ENCODE results near the gene CCDC24. TPM values are rescaled to one million over a fixed set of nuclear protein-coding genes. Genes with fewer than 3 reads are reported as not detected.

CCDC24 gene
- total RNA-seq, 1 donor from 2014 or later: 3.0 TPM

GRCh38 chr1:44021581-44022321 is 30.4 kb downstream of the CCDC24 start:
- Mint-ChIP-seq H3K4me3 (no peak overlapping the region), H3K4me1 (no peaks in the 10 kb centered on the region), H3K36me3 (ENCODE audit: low read depth) (peaks cover 1% of the 10 kb centered on the region), H3K27ac (no peak overlapping the region), H3K27me3 (no peaks in the 10 kb centered on the region), H3K9me3 (no peaks in the 10 kb centered on the region)
- DNase-seq: no peak
- intact Hi-C loops (cut with micrococcal nuclease): no loop called here

- H3K9me3 Mint-ChIP-seq: no peaks in the 10 kb centered on the region
- no peak overlapping the region for H3K27ac Mint-ChIP-seq
- no peak overlapping the region for H3K4me3 Mint-ChIP-seq
- peaks cover 9% of the 10 kb centered on the region for H3K4me1 Mint-ChIP-seq
- no peak for DNase-seq
- H3K27me3 Mint-ChIP-seq: no peaks in the 10 kb centered on the region
- peaks cover 1% of the 10 kb centered on the region for H3K36me3 Mint-ChIP-seq (ENCODE audit: low read depth)
- intact Hi-C loops (cut with micrococcal nuclease): no loop called here
These were observed 32.9 kb downstream of the CCDC24 start for GRCh38 chr1:44024031-44024902.

- H3K27me3 Mint-ChIP-seq: no peaks in the 10 kb centered on the region
- no peaks in the 10 kb centered on the region for H3K9me3 Mint-ChIP-seq
- H3K27ac Mint-ChIP-seq: no peak overlapping the region
- no peak overlapping the region for H3K4me3 Mint-ChIP-seq
- peaks cover 15% of the 10 kb centered on the region for H3K4me1 Mint-ChIP-seq
- H3K36me3 Mint-ChIP-seq (ENCODE audit: low read depth): peaks cover 1% of the 10 kb centered on the region
- DNase-seq: no peak
- intact Hi-C loops (cut with micrococcal nuclease): no loop called here
These were observed 33.6 kb downstream of the CCDC24 start for GRCh38 chr1:44024903-44025525.

- peaks cover 1% of the 10 kb centered on the region for H3K36me3 Mint-ChIP-seq (ENCODE audit: low read depth)
- H3K27me3 Mint-ChIP-seq: no peaks in the 10 kb centered on the region
- H3K4me1 Mint-ChIP-seq: peaks cover 15% of the 10 kb centered on the region
- intact Hi-C loops (cut with micrococcal nuclease): no loop called here
- no peak for DNase-seq
- no peak overlapping the region for H3K27ac Mint-ChIP-seq
- H3K4me3 Mint-ChIP-seq: no peak overlapping the region
- H3K9me3 Mint-ChIP-seq: no peaks in the 10 kb centered on the region
These were observed 34.4 kb downstream of the CCDC24 start for GRCh38 chr1:44025816-44026215.

- no peaks in the 10 kb centered on the region for H3K27me3 Mint-ChIP-seq
- DNase-seq: no peak
- H3K4me1 Mint-ChIP-seq: peaks cover 25% of the 10 kb centered on the region
- no peak overlapping the region for H3K4me3 Mint-ChIP-seq
- intact Hi-C loops (cut with micrococcal nuclease): no loop called here
- H3K9me3 Mint-ChIP-seq: no peaks in the 10 kb centered on the region
- H3K27ac Mint-ChIP-seq: no peak overlapping the region
- peaks cover 1% of the 10 kb centered on the region for H3K36me3 Mint-ChIP-seq (ENCODE audit: low read depth)
These were observed 35.9 kb downstream of the CCDC24 start for GRCh38 chr1:44027320-44027719.

GRCh38 chr1:44029260-44029910 is 38.0 kb downstream of the CCDC24 start:
- Mint-ChIP-seq H3K9me3 (no peaks in the 10 kb centered on the region), H3K27me3 (no peaks in the 10 kb centered on the region), H3K36me3 (ENCODE audit: low read depth) (no peaks in the 10 kb centered on the region), H3K4me1 (peaks cover 31% of the 10 kb centered on the region), H3K27ac (peak overlapping the region; percentile 93), H3K4me3 (peak overlapping the region; percentile 95)
- DNase-seq: no peak
- intact Hi-C loops (cut with micrococcal nuclease): no loop called here

- Mint-ChIP-seq H3K4me1 (peaks cover 31% of the 10 kb centered on the region), H3K36me3 (ENCODE audit: low read depth) (no peaks in the 10 kb centered on the region), H3K27me3 (no peaks in the 10 kb centered on the region), H3K4me3 (peak overlapping the region; percentile 95), H3K27ac (peak overlapping the region; percentile 93), H3K9me3 (no peaks in the 10 kb centered on the region)
- intact Hi-C loops (cut with micrococcal nuclease): loop anchor here (1.0 to 10.0 kb wide), 6 partner anchors 39 to 1552 kb away; partner anchors contain the start of genes ATP6V0B, CCDC24, CFAP57 and EBNA1BP2
- DNase-seq: peak; percentile 97
These were observed 38.7 kb downstream of the CCDC24 start for GRCh38 chr1:44029911-44030604.

- Mint-ChIP-seq H3K4me1 (peaks cover 31% of the 10 kb centered on the region), H3K27me3 (no peaks in the 10 kb centered on the region), H3K27ac (peak overlapping the region; percentile 85), H3K9me3 (no peaks in the 10 kb centered on the region), H3K4me3 (peak overlapping the region; percentile 90), H3K36me3 (ENCODE audit: low read depth) (no peaks in the 10 kb centered on the region)
- DNase-seq: peak; percentile 83
- intact Hi-C loops (cut with micrococcal nuclease): loop anchor here (1.0 to 10.0 kb wide), 6 partner anchors 39 to 1552 kb away; partner anchors contain the start of genes ATP6V0B, CCDC24, CFAP57 and EBNA1BP2
These were observed 39.3 kb downstream of the CCDC24 start for GRCh38 chr1:44030605-44031251.

GRCh38 chr1:44031252-44032169 is 40.1 kb downstream of the CCDC24 start, which contains the start of gene SLC6A9:
TSS of gene SLC6A9 (minus strand) at chr1:44031462. CDS start at chr1:44024277, 7,185 bp downstream.
- no peaks in the 10 kb centered on the region for H3K36me3 Mint-ChIP-seq (ENCODE audit: low read depth)
- no peaks in the 10 kb centered on the region for H3K9me3 Mint-ChIP-seq
- intact Hi-C loops (cut with micrococcal nuclease): loop anchor here (2.0 to 10.0 kb wide), 4 partner anchors 57 to 1551 kb away; partner anchors contain the start of genes ATP6V0B, CFAP57, EBNA1BP2 and NASP
- H3K27me3 Mint-ChIP-seq: no peaks in the 10 kb centered on the region
- DNase-seq: peak; percentile 84
- H3K4me3 Mint-ChIP-seq: peak within 1 kb of the TSS; percentile 90
- H3K4me1 Mint-ChIP-seq: peaks cover 32% of the 10 kb centered on the region
- peak within 1 kb of the TSS; percentile 85 for H3K27ac Mint-ChIP-seq

GRCh38 chr1:44032170-44032790 is 40.9 kb downstream of the CCDC24 start:
- Mint-ChIP-seq H3K27ac (no peak overlapping the region), H3K4me3 (peak overlapping the region; percentile 90), H3K27me3 (no peaks in the 10 kb centered on the region), H3K36me3 (ENCODE audit: low read depth) (no peaks in the 10 kb centered on the region), H3K4me1 (peaks cover 33% of the 10 kb centered on the region), H3K9me3 (no peaks in the 10 kb centered on the region)
- DNase-seq: peak; percentile 57
- intact Hi-C loops (cut with micrococcal nuclease): loop anchor here (5.0 to 10.0 kb wide), 3 partner anchors 267 to 1550 kb away; partner anchors contain the start of genes CFAP57, EBNA1BP2 and NASP

GRCh38 chr1:44033041-44033575 is 41.7 kb downstream of the CCDC24 start:
- no peak overlapping the region for H3K27ac Mint-ChIP-seq
- no peaks in the 10 kb centered on the region for H3K27me3 Mint-ChIP-seq
- intact Hi-C loops (cut with micrococcal nuclease): loop anchor here (5.0 to 10.0 kb wide), 3 partner anchors 268 to 1549 kb away; partner anchors contain the start of genes CFAP57, EBNA1BP2 and NASP

More at GRCh38 chr1:44033041-44033575, 41.7 kb downstream of the CCDC24 start:
- peak; percentile 55 for DNase-seq
- Mint-ChIP-seq H3K9me3 (no peaks in the 10 kb centered on the region), H3K4me1 (peaks cover 30% of the 10 kb centered on the region), H3K36me3 (ENCODE audit: low read depth) (no peaks in the 10 kb centered on the region), H3K4me3 (no peak overlapping the region)

Data from activated CD4-positive, alpha-beta T cell treated with anti-CD3 and anti-CD28 coated beads, Interleukin-2, amount 10 ng/mL, durations not matched to agents 24 days and 14 days (primary cell).